ENCODE data around the gene CBX3.

DNA sequence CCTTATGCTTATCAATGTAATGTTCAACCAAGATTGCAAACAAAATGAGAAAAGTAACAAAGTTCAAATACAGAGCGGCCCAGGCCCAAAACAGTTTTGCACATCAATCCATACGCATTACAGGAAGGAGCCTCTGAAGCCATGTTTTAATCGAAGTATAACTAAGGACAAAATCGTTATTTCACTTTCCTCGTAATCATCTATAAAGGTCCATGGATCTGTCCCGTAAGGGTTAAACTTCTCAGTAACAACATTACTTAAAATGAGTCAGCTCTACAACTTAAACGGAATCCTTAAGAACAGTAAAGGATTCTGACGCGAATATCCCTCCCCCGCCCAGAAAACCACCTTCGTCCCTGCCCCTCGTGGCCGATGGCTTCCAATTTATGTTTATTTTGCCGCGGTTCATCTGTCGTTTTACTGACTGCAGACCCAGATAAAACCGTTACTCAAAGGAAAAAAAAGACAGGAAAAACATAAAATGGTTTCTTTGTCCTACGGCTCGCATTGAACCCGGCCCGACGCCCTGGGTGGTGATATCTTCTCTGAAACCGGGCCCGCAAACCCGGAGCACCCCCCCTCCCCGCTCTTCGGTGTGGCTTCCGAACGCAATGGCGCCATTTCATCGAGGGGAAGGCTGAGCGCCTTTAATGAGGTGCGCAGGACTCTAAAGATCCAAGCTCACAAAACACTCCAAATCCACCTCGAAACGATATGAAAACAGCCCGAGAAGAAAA, 2.1 kb upstream of the CBX3 start:
- TF ChIP-seq ZNF274 (IDR thresholded peaks at IDR 0.05; ENCODE audit: borderline replicate concordance, extremely low read depth, low read length) = no peak
- TF ChIP-seq JUN (IDR thresholded peaks at IDR 0.05; ENCODE audit: low read depth, low read length) = no peak
- no peak for TF ChIP-seq CTCF (IDR thresholded peaks at IDR 0.05; ENCODE audit: control extremely low read depth in 1 of 3, insufficient read depth in 1 of 3, low read depth in 1 of 3, low read length in 3 of 3)

Data from H1 (cell line).